IMR-90 (cell line): ENCODE data around the gene WDR49. TPM values are rescaled to one million over a fixed set of nuclear protein-coding genes. Genes with fewer than 3 reads are reported as not detected.

Experiments
- ATAC-seq: fragments of 200-7000 bp; cut with Tn5 transposase; 2 replicates; pipeline ENCODE4 v1.9.1; 2020; ENCODE audit warnings: low read depth, mild to moderate bottlenecking, moderate library complexity
- BruUV-seq: library from RNA; stranded (reverse); fragments of 400-500 nt; replicated peaks from 2 replicates; lab custom pipeline; 2021; lab: Mats Ljungman, UMichigan
- CTCF ChIA-PET: fragments of 300-600 bp; formaldehyde crosslinking; extraction: SDS; loops from one replicate; lab custom pipeline; 2021; ENCODE audit warnings: antibody characterized with exemption; lab: Yijun Ruan, JAX
- POLR2A ChIA-PET: fragments of 300-600 bp; sonication (Branson Sonifier 250); formaldehyde crosslinking; loops from one replicate; lab custom pipeline; 2022; ENCODE audit warnings: antibody characterized with exemption; ENCODE audit not compliant: unreplicated experiment; lab: Charles Lee
- DNase-seq: peaks from one replicate; pipeline ENCODE4 v3.0.0; 2013
- H2AFZ ChIP-seq: replicated peaks from 2 replicates; pipeline ENCODE3; 2013; ENCODE audit warnings: low read length, mild to moderate bottlenecking; ENCODE audit not compliant: poor library complexity
- H2AK5ac ChIP-seq: 2 replicates; pipeline ENCODE4 v1.6.1; 2013; ENCODE audit warnings: low read depth, low read length, inconsistent platforms
- H2AK9ac ChIP-seq: replicated peaks from 2 replicates; pipeline ENCODE3; 2013; ENCODE audit warnings: mild to moderate bottlenecking, low read depth, low read length, moderate library complexity; ENCODE audit not compliant: poor library complexity
- H2BK120ac ChIP-seq: 2 replicates; pipeline ENCODE4 v1.6.1; 2013; ENCODE audit warnings: low read depth, low read length, inconsistent platforms
- H2BK15ac ChIP-seq: 3 replicates; pipeline ENCODE4 v1.6.1; 2013; ENCODE audit warnings: low read depth, low read length, inconsistent platforms
- H2BK20ac ChIP-seq: 2 replicates; pipeline ENCODE4 v1.6.1; 2013; ENCODE audit warnings: low read depth, mild to moderate bottlenecking, inconsistent platforms, low read length, moderate library complexity
- H2BK5ac ChIP-seq: 2 replicates; pipeline ENCODE4 v1.6.1; 2013; ENCODE audit warnings: mild to moderate bottlenecking, low read depth, low read length, inconsistent platforms; ENCODE audit not compliant: poor library complexity, severe bottlenecking
- H3K14ac ChIP-seq: replicated peaks from 2 replicates; pipeline ENCODE4 v1.6.1; 2013; ENCODE audit warnings: low read depth, low read length, inconsistent platforms
- H3K18ac ChIP-seq: 2 replicates; pipeline ENCODE4 v1.6.1; 2013; ENCODE audit warnings: low read depth, low read length, control low read depth
- H3K23ac ChIP-seq: 2 replicates; pipeline ENCODE4 v1.6.1; 2013; ENCODE audit warnings: low read depth, low read length, inconsistent platforms
- H3K27ac ChIP-seq: 2 replicates; pipeline ENCODE4 v1.5.1; 2013; ENCODE audit warnings: mild to moderate bottlenecking, control low read depth, low read length; ENCODE audit not compliant: insufficient read depth
- H3K27me3 ChIP-seq: 2 replicates; pipeline ENCODE4 v1.6.1; 2013; ENCODE audit warnings: low read length; ENCODE audit not compliant: control insufficient read depth, insufficient read depth
- H3K36me3 ChIP-seq: 2 replicates; pipeline ENCODE4 v1.6.1; 2013; ENCODE audit warnings: low read length, mixed read lengths; ENCODE audit not compliant: control insufficient read depth, insufficient read depth
- H3K4ac ChIP-seq: 2 replicates; pipeline ENCODE4 v1.6.1; 2013; ENCODE audit warnings: low read depth, low read length, inconsistent platforms
- H3K4me1 ChIP-seq: 2 replicates; pipeline ENCODE4 v1.6.1; 2013; ENCODE audit warnings: low read length, mixed read lengths; ENCODE audit not compliant: control insufficient read depth, insufficient read depth
- H3K4me2 ChIP-seq: 2 replicates; pipeline ENCODE4 v1.6.1; 2013; ENCODE audit warnings: low read depth, mild to moderate bottlenecking, control low read depth, low read length, moderate library complexity
- H3K4me3 ChIP-seq: 2 replicates; pipeline ENCODE4 v1.5.1; 2013; ENCODE audit warnings: low read depth, mild to moderate bottlenecking, control low read depth, low read length, moderate library complexity; ENCODE audit not compliant: insufficient read depth
- H3K56ac ChIP-seq: 2 replicates; pipeline ENCODE4 v1.6.1; 2013; ENCODE audit warnings: low read length, inconsistent platforms; ENCODE audit not compliant: insufficient read depth; ENCODE audit errors: extremely low read depth
- H3K79me1 ChIP-seq, 2 experiments: 2 replicates each; pipeline ENCODE4 v1.6.1; 2013; ENCODE audit warnings: low read length in 2 of 2, inconsistent platforms in 1 of 2, low read depth in 1 of 2
- H3K9ac ChIP-seq: 2 replicates; pipeline ENCODE4 v1.6.1; 2013; ENCODE audit warnings: low read depth, low read length, control low read depth
- H3K9me1 ChIP-seq: 2 replicates; pipeline ENCODE4 v1.6.1; 2013; ENCODE audit warnings: low read length, inconsistent platforms; ENCODE audit not compliant: insufficient read depth
- H3K9me3 ChIP-seq: 2 replicates; pipeline ENCODE4 v1.6.1; 2013; ENCODE audit warnings: low read length; ENCODE audit not compliant: control insufficient read depth, insufficient read depth
- H4K20me1 ChIP-seq: 2 replicates; pipeline ENCODE4 v1.6.1; 2013; ENCODE audit warnings: low read length, inconsistent platforms; ENCODE audit not compliant: insufficient read depth
- H4K5ac ChIP-seq: 2 replicates; pipeline ENCODE4 v1.6.1; 2013; ENCODE audit warnings: mild to moderate bottlenecking, low read depth, low read length, control low read depth
- H4K8ac ChIP-seq, 2 experiments: 2 replicates each; pipeline ENCODE4 v1.6.1; 2013; ENCODE audit warnings: low read depth in 2 of 2, low read length in 2 of 2, control low read depth in 1 of 2, inconsistent platforms in 1 of 2
- H4K91ac ChIP-seq: 2 replicates; pipeline ENCODE4 v1.6.1; 2013; ENCODE audit warnings: low read depth, low read length, inconsistent platforms; ENCODE audit not compliant: insufficient read depth
- BHLHE40 ChIP-seq: fragments of 150-350 bp; IDR thresholded peaks from 2 replicates; pipeline ENCODE4 v1.6.1; 2016; ENCODE audit warnings: mild to moderate bottlenecking, low read depth, low read length
- CEBPB ChIP-seq: IDR thresholded peaks from 2 replicates; pipeline ENCODE4 v1.6.1; 2012; ENCODE audit warnings: low read depth, low read length, improper control_type of control experiment
- CHD1 ChIP-seq: IDR thresholded peaks from 2 replicates; pipeline ENCODE4 v1.6.1; 2012; ENCODE audit warnings: low read depth, low read length, improper control_type of control experiment
- FOS ChIP-seq: fragments of 150-350 bp; IDR thresholded peaks from 2 replicates; pipeline ENCODE4 v1.6.1; 2016; ENCODE audit warnings: low read depth, low read length
- MAFK ChIP-seq: IDR thresholded peaks from 2 replicates; pipeline ENCODE4 v1.6.1; 2012; ENCODE audit warnings: low read depth, low read length, improper control_type of control experiment
- MAZ ChIP-seq: IDR thresholded peaks from 2 replicates; pipeline ENCODE4 v1.6.1; 2012; ENCODE audit warnings: low read depth, mild to moderate bottlenecking, low read length, improper control_type of control experiment, moderate library complexity, borderline replicate concordance
- MXI1 ChIP-seq: IDR thresholded peaks from 2 replicates; pipeline ENCODE4 v1.6.1; 2012; ENCODE audit warnings: low read depth, mild to moderate bottlenecking, low read length, moderate library complexity, borderline replicate concordance
- NFE2L2 ChIP-seq: fragments of 150-350 bp; IDR thresholded peaks from 2 replicates; pipeline ENCODE4 v1.6.1; 2016; ENCODE audit warnings: low read depth, mild to moderate bottlenecking, low read length
- POLR2A ChIP-seq: IDR thresholded peaks from 2 replicates; pipeline ENCODE4 v1.6.1; 2012; ENCODE audit warnings: mild to moderate bottlenecking, low read depth, low read length
- RCOR1 ChIP-seq: IDR thresholded peaks from 2 replicates; pipeline ENCODE4 v1.6.1; 2012; ENCODE audit warnings: mild to moderate bottlenecking, low read length, improper control_type of control experiment; ENCODE audit not compliant: insufficient replicate concordance
- RFX5 ChIP-seq: IDR thresholded peaks from 2 replicates; pipeline ENCODE4 v1.8.0; 2012; ENCODE audit warnings: low read depth, mild to moderate bottlenecking, low read length, moderate library complexity
- WGBS, 2 experiments: methylation state at CpG; one replicate each; pipeline versions ENCODE4 v1.1.5 to v1.1.7; 2013; ENCODE audit warnings: missing lambda C conversion rate in 2 of 2; ENCODE audit not compliant: insufficient read length in 1 of 2; ENCODE audit errors: extremely low coverage in 2 of 2; 5-methylcytosine and 5-hydroxymethylcytosine counted together
- dilution Hi-C: fragments of 300-500 bp; cut with HindIII; formaldehyde crosslinking; loops from one replicate; pipeline ENCODE4 v1.14.3; 2018; ENCODE audit warnings: low sequenced_read_pairs; ENCODE audit not compliant: unreplicated experiment
- in situ Hi-C: fragments of 300-500 bp; cut with MboI; formaldehyde crosslinking; loops from 3 replicates; pipeline ENCODE4 v1.14.3; 2019; ENCODE audit warnings: low sequenced_read_pairs, inconsistent platforms, mixed read lengths
- intact Hi-C: fragments of 100-400 bp; cut with micrococcal nuclease; formaldehyde crosslinking; loops from 2 replicates; pipeline ENCODE4 v1.10.0; 2022
- polyA plus RNA-seq, 3 experiments: library from polyadenylated mRNA; depleted of rRNA; stranded (reverse); fragments of >200 nt; gene quantifications; 2 replicates each; pipeline ENCODE4 v1.2.3, GENCODE V29; 2012; ENCODE audit warnings: low replicate concordance in 1 of 3
- total RNA-seq: library from RNA; depleted of rRNA; stranded (reverse); fragments of >200 nt; gene quantifications from 2 replicates; pipeline ENCODE4 v1.2.3, GENCODE V29; 2012
- TF ChIP-seq, protein P1 (sequence below): fragments of 150-350 bp; IDR thresholded peaks from 2 replicates; pipeline ENCODE4 v1.6.1; 2017; ENCODE audit warnings: mild to moderate bottlenecking, antibody characterized with exemption, low read length, low read depth
- TF ChIP-seq, protein P2 (sequence below): fragments of 150-350 bp; IDR thresholded peaks from 2 replicates; pipeline ENCODE4 v1.6.1; 2016; ENCODE audit warnings: low read depth, mild to moderate bottlenecking, low read length, moderate library complexity, borderline replicate concordance

The WDR49 gene
- total and polyA plus RNA-seq, 2 of the 4 experiments (the other 2 are of a cell fraction): not detected

DNA sequence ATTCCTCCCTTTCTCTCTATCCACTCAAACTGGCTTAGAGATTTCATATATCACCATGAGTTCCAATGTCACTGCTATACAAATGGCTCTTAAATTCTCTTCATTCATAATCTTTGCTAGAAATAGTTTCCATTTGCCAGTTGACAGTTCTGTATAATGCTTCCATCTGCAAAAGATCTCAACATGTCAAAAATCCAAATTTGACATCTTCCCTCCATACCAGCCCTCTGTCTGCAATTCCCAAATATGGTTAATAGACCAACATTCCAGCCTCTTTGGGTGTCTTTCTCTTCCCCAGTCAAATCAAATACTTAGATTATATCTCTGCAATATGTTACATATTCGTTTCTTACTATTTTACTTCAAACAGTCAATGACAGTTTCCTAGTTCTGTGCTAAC is 115.7 kb downstream of the WDR49 start:
- H3K27ac ChIP-seq: no peak overlapping the region
- no peak overlapping the region for H4K91ac ChIP-seq
- H3K9me1 ChIP-seq: no peaks in the 10 kb centered on the region
- no peak overlapping the region for H2BK5ac ChIP-seq
- no peaks in the 10 kb centered on the region for H3K36me3 ChIP-seq
- BruUV-seq: no TSS peak
- WGBS, 2 experiments: 0% methylated on average over 1 of the region's 1 CpG; no CpG with 5 or more reads in 1 of the 2 experiments
- no peak overlapping the region for H2AFZ ChIP-seq
- DNase-seq (no peak), ATAC-seq (no peak)
- H3K56ac ChIP-seq: no peak overlapping the region
- H4K5ac ChIP-seq: no peak overlapping the region
- H2AK9ac ChIP-seq: no peak overlapping the region
- peaks cover 7% of the 10 kb centered on the region for H3K9me3 ChIP-seq
- H3K4me3 ChIP-seq: no peak overlapping the region
- H3K23ac ChIP-seq: no peak overlapping the region
- H4K8ac ChIP-seq: no peak overlapping the region
- no peak overlapping the region for H3K14ac ChIP-seq
- TF ChIP-seq, protein P1, sequence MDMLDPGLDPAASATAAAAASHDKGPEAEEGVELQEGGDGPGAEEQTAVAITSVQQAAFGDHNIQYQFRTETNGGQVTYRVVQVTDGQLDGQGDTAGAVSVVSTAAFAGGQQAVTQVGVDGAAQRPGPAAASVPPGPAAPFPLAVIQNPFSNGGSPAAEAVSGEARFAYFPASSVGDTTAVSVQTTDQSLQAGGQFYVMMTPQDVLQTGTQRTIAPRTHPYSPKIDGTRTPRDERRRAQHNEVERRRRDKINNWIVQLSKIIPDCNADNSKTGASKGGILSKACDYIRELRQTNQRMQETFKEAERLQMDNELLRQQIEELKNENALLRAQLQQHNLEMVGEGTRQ: no peak
- TF ChIP-seq CEBPB: no peak
- TF ChIP-seq MAZ: no peak
- TF ChIP-seq MAFK: no peak
- no peak for TF ChIP-seq NFE2L2
- TF ChIP-seq RCOR1: no peak
- no peak for TF ChIP-seq RFX5
- TF ChIP-seq BHLHE40: no peak
- TF ChIP-seq CHD1: no peak
- TF ChIP-seq POLR2A: no peak
- TF ChIP-seq MXI1: no peak
- TF ChIP-seq FOS: no peak
- TF ChIP-seq, protein P2, sequence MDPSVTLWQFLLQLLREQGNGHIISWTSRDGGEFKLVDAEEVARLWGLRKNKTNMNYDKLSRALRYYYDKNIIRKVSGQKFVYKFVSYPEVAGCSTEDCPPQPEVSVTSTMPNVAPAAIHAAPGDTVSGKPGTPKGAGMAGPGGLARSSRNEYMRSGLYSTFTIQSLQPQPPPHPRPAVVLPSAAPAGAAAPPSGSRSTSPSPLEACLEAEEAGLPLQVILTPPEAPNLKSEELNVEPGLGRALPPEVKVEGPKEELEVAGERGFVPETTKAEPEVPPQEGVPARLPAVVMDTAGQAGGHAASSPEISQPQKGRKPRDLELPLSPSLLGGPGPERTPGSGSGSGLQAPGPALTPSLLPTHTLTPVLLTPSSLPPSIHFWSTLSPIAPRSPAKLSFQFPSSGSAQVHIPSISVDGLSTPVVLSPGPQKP: no peak
- in situ Hi-C loops (no loop called here), intact Hi-C loops (no loop called here), dilution Hi-C loops (no loop called here)
- POLR2A ChIA-PET: no interaction called here
- H3K9ac ChIP-seq: no peak overlapping the region
- no peak overlapping the region for H2AK5ac ChIP-seq
- no peak overlapping the region for H3K4me2 ChIP-seq
- no peaks in the 10 kb centered on the region for H3K27me3 ChIP-seq
- H2BK120ac ChIP-seq: no peak overlapping the region
- no peaks in the 10 kb centered on the region for H3K4me1 ChIP-seq
- CTCF ChIA-PET: no interaction called here
- H2BK15ac ChIP-seq: no peak overlapping the region
- no peaks in the 10 kb centered on the region for H4K20me1 ChIP-seq
- H3K79me1 ChIP-seq: no peaks in the 10 kb centered on the region
- no peak overlapping the region for H2BK20ac ChIP-seq
- H3K18ac ChIP-seq: no peak overlapping the region
- no peak overlapping the region for H3K4ac ChIP-seq
